ENCODE data around the gene SOX18. TPM values are rescaled to one million over a fixed set of nuclear protein-coding genes. Genes with fewer than 3 reads are reported as not detected.

SOX18 gene
- total and polyA plus RNA-seq, 2 of the 4 experiments (the other 2 are of a cell fraction): not detected

DNA sequence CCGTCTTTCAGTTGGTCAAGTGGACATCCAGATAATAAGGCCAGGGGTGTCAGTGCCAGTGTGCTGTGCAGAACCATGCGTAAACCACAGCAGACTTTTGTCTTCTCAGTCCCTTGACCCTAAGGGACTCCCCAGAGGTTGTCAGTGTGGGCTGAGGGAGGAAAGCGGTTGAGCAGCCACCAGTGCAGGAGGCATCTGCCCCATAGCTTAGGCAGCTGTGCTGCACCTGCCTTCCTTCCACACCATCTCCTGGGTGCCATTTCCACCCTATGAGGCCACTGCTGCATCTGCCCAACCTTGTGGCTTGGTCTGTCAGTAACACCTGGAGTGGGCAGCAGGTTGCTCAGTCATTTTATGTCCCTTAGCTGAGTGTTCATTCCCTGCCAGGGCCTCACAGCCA lies 42.5 kb downstream of the SOX18 start:
- H3K23ac ChIP-seq (ENCODE audit: low read depth, low read length): no peak overlapping the region
- WGBS, 2 experiments (ENCODE audit: extremely low coverage in 2 of 2, insufficient read length in 1 of 2): 100% methylated on average over 1 of the region's 3 CpGs; no CpG with 5 or more reads in 1 of the 2 experiments
- DNase-seq (no peak), ATAC-seq (ENCODE audit: low read depth) (no peak)
- H3K14ac ChIP-seq (replicated peaks; ENCODE audit: low read depth, low read length): no peak overlapping the region
- no peak overlapping the region for H3K27ac ChIP-seq (ENCODE audit: insufficient read depth, low read length)
- no peaks in the 10 kb centered on the region for H3K27me3 ChIP-seq (ENCODE audit: control insufficient read depth, insufficient read depth, low read length)
- H2BK15ac ChIP-seq (ENCODE audit: low read depth, low read length): no peak overlapping the region
- H2AK9ac ChIP-seq (replicated peaks; ENCODE audit: low read depth, low read length, poor library complexity): no peak overlapping the region
- H2AFZ ChIP-seq (replicated peaks; ENCODE audit: low read length, poor library complexity): no peak overlapping the region
- H2BK5ac ChIP-seq (ENCODE audit: low read depth, low read length, poor library complexity, severe bottlenecking): no peak overlapping the region
- POLR2A ChIA-PET (ENCODE audit: unreplicated experiment): no interaction called here
- no peak overlapping the region for H2BK20ac ChIP-seq (ENCODE audit: low read depth, low read length)
- no TSS peak for BruUV-seq (replicated peaks)
- H3K4me3 ChIP-seq (ENCODE audit: insufficient read depth, low read depth, low read length): no peak overlapping the region
- H3K9me1 ChIP-seq (ENCODE audit: insufficient read depth, low read length): peaks cover 13% of the 10 kb centered on the region
- TF ChIP-seq FOS (IDR thresholded peaks at IDR 0.05; ENCODE audit: low read depth, low read length) (no peak), MAFK (IDR thresholded peaks at IDR 0.05; ENCODE audit: low read depth, low read length) (no peak), CEBPB (IDR thresholded peaks at IDR 0.05; ENCODE audit: low read depth, low read length) (no peak), RFX5 (IDR thresholded peaks at IDR 0.05; ENCODE audit: low read depth, low read length) (no peak), POLR2A (IDR thresholded peaks at IDR 0.05; ENCODE audit: low read depth, low read length) (no peak), CHD1 (IDR thresholded peaks at IDR 0.05; ENCODE audit: low read depth, low read length) (no peak), RAD21 (IDR thresholded peaks at IDR 0.05; ENCODE audit: low read length) (no peak), SMC3 (IDR thresholded peaks at IDR 0.05; ENCODE audit: low read depth, low read length) (no peak), MXI1 (IDR thresholded peaks at IDR 0.05; ENCODE audit: borderline replicate concordance, low read depth, low read length) (no peak), NFE2L2 (IDR thresholded peaks at IDR 0.05; ENCODE audit: low read depth, low read length) (no peak), RCOR1 (IDR thresholded peaks at IDR 0.05; ENCODE audit: insufficient replicate concordance, low read length) (no peak), MAZ (IDR thresholded peaks at IDR 0.05; ENCODE audit: borderline replicate concordance, low read depth, low read length) (no peak), BHLHE40 (IDR thresholded peaks at IDR 0.05; ENCODE audit: low read depth, low read length) (no peak)
- TF ChIP-seq, protein P1, sequence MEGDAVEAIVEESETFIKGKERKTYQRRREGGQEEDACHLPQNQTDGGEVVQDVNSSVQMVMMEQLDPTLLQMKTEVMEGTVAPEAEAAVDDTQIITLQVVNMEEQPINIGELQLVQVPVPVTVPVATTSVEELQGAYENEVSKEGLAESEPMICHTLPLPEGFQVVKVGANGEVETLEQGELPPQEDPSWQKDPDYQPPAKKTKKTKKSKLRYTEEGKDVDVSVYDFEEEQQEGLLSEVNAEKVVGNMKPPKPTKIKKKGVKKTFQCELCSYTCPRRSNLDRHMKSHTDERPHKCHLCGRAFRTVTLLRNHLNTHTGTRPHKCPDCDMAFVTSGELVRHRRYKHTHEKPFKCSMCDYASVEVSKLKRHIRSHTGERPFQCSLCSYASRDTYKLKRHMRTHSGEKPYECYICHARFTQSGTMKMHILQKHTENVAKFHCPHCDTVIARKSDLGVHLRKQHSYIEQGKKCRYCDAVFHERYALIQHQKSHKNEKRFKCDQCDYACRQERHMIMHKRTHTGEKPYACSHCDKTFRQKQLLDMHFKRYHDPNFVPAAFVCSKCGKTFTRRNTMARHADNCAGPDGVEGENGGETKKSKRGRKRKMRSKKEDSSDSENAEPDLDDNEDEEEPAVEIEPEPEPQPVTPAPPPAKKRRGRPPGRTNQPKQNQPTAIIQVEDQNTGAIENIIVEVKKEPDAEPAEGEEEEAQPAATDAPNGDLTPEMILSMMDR (conservative IDR thresholded peaks at IDR 0.05; ENCODE audit: low read depth, low read length): no peak
- TF ChIP-seq, protein P2, sequence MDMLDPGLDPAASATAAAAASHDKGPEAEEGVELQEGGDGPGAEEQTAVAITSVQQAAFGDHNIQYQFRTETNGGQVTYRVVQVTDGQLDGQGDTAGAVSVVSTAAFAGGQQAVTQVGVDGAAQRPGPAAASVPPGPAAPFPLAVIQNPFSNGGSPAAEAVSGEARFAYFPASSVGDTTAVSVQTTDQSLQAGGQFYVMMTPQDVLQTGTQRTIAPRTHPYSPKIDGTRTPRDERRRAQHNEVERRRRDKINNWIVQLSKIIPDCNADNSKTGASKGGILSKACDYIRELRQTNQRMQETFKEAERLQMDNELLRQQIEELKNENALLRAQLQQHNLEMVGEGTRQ (IDR thresholded peaks at IDR 0.05; ENCODE audit: low read depth, low read length): no peak
- TF ChIP-seq, protein P3, sequence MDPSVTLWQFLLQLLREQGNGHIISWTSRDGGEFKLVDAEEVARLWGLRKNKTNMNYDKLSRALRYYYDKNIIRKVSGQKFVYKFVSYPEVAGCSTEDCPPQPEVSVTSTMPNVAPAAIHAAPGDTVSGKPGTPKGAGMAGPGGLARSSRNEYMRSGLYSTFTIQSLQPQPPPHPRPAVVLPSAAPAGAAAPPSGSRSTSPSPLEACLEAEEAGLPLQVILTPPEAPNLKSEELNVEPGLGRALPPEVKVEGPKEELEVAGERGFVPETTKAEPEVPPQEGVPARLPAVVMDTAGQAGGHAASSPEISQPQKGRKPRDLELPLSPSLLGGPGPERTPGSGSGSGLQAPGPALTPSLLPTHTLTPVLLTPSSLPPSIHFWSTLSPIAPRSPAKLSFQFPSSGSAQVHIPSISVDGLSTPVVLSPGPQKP (IDR thresholded peaks at IDR 0.05; ENCODE audit: borderline replicate concordance, low read depth, low read length): no peak
- H4K20me1 ChIP-seq (ENCODE audit: insufficient read depth, low read length): peaks cover 34% of the 10 kb centered on the region
- no peak overlapping the region for H2AK5ac ChIP-seq (ENCODE audit: low read depth, low read length)
- H3K9me3 ChIP-seq (ENCODE audit: control insufficient read depth, insufficient read depth, low read length): no peaks in the 10 kb centered on the region
- H4K5ac ChIP-seq (ENCODE audit: low read depth, low read length): no peak overlapping the region
- H3K4me1 ChIP-seq (ENCODE audit: control insufficient read depth, insufficient read depth, low read length): peaks cover 15% of the 10 kb centered on the region; the same call in 1 of the 2 replicates
- H2BK120ac ChIP-seq (ENCODE audit: low read depth, low read length): no peak overlapping the region
- no peak overlapping the region for H4K91ac ChIP-seq (ENCODE audit: insufficient read depth, low read depth, low read length)
- CTCF ChIA-PET: no interaction called here
- H4K8ac ChIP-seq (ENCODE audit: low read depth in 2 of 2, low read length in 2 of 2): no peak overlapping the region
- peaks cover 54% of the 10 kb centered on the region for H3K36me3 ChIP-seq (ENCODE audit: control insufficient read depth, insufficient read depth, low read length)
- no peak overlapping the region for H3K56ac ChIP-seq (ENCODE audit: extremely low read depth, insufficient read depth, low read length)
- no peak overlapping the region for H3K4me2 ChIP-seq (ENCODE audit: low read depth, low read length)
- intact Hi-C loops (cut with micrococcal nuclease): no loop called here
- H3K9ac ChIP-seq (ENCODE audit: low read depth, low read length): no peak overlapping the region
- dilution Hi-C loops (cut with HindIII; ENCODE audit: low sequenced_read_pairs, unreplicated experiment): no loop called here
- H3K4ac ChIP-seq (ENCODE audit: low read depth, low read length): no peak overlapping the region
- peaks cover 29 to 56% of the 10 kb centered on the region in 2 experiments for H3K79me1 ChIP-seq (ENCODE audit: low read depth in 1 of 2, low read length in 2 of 2)
- in situ Hi-C loops (cut with MboI; ENCODE audit: low sequenced_read_pairs): no loop called here
- H3K18ac ChIP-seq (ENCODE audit: low read depth, low read length): no peak overlapping the region
